AG20443 (cell line): ENCODE measurements around the gene INPP5A.

Source experiments
- DNase-seq: peaks from one replicate; pipeline ENCODE4 v3.0.0; 2012; ENCODE audit warnings: low spot score, mixed read lengths

Gene INPP5A

GRCh38 chr10:132746386-132746785, 208.8 kb downstream of the INPP5A start:
- no peak for DNase-seq

GRCh38 chr10:132746801-132747625, 209.4 kb downstream of the INPP5A start:
- DNase-seq: no peak

- DNase-seq: no peak
Observed at GRCh38 chr10:132748135-132748534, 210.5 kb downstream of the INPP5A start.

- DNase-seq: no peak
Observed at GRCh38 chr10:132748545-132749370, 211.2 kb downstream of the INPP5A start.

- DNase-seq: no peak
Observed at GRCh38 chr10:132749371-132749795, 211.8 kb downstream of the INPP5A start.

- DNase-seq: no peak
Observed at GRCh38 chr10:132750936-132751335, 213.3 kb downstream of the INPP5A start.

GRCh38 chr10:132752378-132752777, 214.8 kb downstream of the INPP5A start:
- no peak for DNase-seq

- no peak for DNase-seq
Observed at GRCh38 chr10:132752961-132753360, 215.4 kb downstream of the INPP5A start.

- no peak for DNase-seq
Observed at GRCh38 chr10:132753596-132753995, 216.0 kb downstream of the INPP5A start.

- no peak for DNase-seq
Observed at GRCh38 chr10:132754071-132754470, 216.5 kb downstream of the INPP5A start.

- DNase-seq: no peak
Observed at GRCh38 chr10:132755166-132755711, 217.7 kb downstream of the INPP5A start.

GRCh38 chr10:132756591-132756990, 219.0 kb downstream of the INPP5A start:
- DNase-seq: no peak

- DNase-seq: no peak
Observed at GRCh38 chr10:132757171-132757570, 219.6 kb downstream of the INPP5A start.

- no peak for DNase-seq
Observed at GRCh38 chr10:132758865-132759264, 221.3 kb downstream of the INPP5A start.

- DNase-seq: no peak
Observed at GRCh38 chr10:132761395-132762060, 223.9 kb downstream of the INPP5A start.

GRCh38 chr10:132762267-132762666, 224.7 kb downstream of the INPP5A start:
- DNase-seq: no peak

- no peak for DNase-seq
Observed at GRCh38 chr10:132763545-132763944, 226.0 kb downstream of the INPP5A start.

GRCh38 chr10:132764108-132764507, 226.5 kb downstream of the INPP5A start:
- no peak for DNase-seq

- no peak for DNase-seq
Observed at GRCh38 chr10:132765435-132765834, 227.8 kb downstream of the INPP5A start.

- no peak for DNase-seq
Observed at GRCh38 chr10:132766291-132766690, 228.7 kb downstream of the INPP5A start.

- no peak for DNase-seq
Observed at GRCh38 chr10:132768346-132769248, 231.0 kb downstream of the INPP5A start.
